ENCODE results near the gene MARVELD1.

DNA sequence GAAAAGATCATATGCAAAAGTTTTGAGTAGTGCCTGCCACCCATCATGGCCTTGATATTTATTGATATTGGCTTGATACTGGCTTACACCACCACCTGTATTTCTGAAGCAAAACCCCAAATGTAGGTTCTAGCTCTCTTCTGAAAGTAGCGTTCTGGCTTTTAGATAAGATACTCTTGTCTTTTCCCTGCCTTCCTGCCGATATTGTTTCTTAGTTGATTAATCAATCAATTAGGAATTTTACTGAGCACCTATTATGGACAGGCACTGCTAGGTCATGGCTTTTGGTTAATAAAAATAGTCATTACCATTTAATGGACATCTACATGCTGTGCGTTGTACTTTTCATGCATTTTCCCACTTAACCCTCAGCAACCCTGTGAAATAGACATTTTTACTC lies 50.4 kb downstream of the MARVELD1 start:
- TF ChIP-seq, protein P1, sequence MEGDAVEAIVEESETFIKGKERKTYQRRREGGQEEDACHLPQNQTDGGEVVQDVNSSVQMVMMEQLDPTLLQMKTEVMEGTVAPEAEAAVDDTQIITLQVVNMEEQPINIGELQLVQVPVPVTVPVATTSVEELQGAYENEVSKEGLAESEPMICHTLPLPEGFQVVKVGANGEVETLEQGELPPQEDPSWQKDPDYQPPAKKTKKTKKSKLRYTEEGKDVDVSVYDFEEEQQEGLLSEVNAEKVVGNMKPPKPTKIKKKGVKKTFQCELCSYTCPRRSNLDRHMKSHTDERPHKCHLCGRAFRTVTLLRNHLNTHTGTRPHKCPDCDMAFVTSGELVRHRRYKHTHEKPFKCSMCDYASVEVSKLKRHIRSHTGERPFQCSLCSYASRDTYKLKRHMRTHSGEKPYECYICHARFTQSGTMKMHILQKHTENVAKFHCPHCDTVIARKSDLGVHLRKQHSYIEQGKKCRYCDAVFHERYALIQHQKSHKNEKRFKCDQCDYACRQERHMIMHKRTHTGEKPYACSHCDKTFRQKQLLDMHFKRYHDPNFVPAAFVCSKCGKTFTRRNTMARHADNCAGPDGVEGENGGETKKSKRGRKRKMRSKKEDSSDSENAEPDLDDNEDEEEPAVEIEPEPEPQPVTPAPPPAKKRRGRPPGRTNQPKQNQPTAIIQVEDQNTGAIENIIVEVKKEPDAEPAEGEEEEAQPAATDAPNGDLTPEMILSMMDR (conservative IDR thresholded peaks at IDR 0.05; ENCODE audit: low read length), result no peak
- no peak for TF ChIP-seq EZH2phosphoT487 (IDR thresholded peaks at IDR 0.05; ENCODE audit: borderline replicate concordance, low read depth, low read length)
